ENCODE measurements around the gene TOX3.

Gene TOX3

DNA sequence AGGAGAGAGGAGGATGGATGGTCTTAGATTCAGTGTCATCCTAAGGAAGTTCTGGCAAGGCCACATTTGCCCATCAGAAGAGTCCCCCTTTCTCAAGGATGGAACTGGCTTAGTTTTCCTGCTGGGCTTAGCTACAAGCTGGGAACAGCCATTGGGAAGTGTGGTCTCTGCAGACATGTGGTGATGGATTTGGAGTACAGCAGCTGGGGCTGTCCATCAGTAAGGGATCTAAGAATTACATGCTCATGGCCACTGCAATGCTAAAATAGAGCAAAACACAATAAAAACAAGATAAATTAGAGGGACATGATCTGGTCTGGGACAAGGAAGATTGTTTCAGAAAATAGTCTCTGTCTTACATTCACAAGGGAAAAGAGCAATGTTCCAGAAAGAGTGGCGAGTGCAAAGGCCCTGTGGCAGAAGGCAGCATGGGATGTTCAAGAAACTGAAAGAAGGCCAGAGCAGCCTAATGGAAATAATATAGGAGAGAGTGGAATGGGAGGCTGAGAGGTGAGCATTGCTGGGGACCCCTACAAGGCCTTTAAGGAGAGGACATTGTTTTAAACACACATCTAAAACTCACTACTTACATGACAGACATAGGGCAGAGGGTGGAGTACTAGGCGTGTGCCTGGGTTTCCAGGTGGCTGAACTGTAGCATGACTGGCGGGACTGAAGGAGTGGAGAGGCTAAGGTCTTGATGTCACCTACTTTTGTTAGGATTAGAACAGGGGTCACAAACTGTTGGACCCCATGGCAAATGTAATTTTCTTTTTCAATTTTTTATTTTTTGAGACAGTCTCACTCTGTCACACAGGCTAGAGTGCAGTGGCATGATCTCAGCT lies 17.0 kb upstream of the TOX3 start:
- DNase-seq (ENCODE audit: low read depth in 2 of 2), result no peak

DNA sequence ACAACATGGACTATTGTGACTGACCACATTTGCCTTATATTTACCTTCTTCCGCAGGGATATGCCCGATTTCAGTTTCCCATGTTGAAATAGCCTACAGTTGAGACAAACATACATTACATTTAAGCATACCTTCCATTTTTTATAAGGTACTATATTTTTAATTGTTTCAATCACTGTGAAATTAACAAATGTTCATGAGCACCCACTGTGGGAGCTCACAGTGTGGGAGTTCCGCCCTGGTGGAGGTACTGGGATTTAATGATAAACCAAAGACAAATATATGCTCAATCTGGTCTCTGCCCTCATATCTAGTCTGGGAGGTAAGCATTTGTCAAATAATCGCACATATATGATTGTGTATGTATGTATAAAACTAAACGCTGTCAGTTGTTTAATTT lies 15.8 kb upstream of the TOX3 start:
- DNase-seq (ENCODE audit: low read depth in 2 of 2), result no peak

DNA sequence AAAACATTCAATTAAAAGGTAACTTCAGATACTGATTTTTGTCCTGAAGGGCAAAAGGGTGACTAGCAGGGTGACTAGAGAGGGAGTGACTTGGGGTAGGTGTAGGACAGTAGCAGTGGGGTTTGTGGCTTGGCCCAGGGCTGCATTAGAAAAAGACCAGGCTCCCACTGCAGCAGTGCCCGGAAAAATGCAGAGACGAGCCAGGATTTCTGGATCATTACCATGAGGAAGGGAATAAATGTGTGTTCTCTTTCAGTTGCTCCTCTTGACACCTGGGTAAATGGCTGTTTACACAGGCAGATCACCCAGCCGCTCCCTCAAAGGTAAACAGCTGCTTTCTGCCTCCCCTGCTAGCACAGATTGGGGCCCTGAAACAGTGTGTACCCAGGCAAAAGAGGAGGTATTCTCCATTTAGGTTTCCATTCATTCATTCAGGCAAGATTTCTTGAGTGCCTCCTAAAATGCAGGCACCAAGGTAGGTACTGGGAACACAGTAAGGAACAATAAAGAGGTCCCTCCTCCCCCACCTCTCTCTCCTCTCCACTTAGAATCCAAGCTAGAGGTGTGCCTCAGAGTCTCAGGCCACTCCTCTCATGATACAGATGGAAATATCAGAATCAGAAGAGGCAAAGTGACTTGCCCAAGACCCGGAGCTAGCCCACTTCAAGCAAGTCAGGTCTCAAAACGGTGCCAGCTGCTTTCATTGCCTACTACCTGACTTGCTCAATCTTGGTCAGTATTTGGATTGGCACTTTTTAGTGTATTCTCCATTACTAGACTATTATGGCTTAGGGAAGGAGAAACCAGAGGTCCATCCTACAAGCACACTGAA lies 15.2 kb upstream of the TOX3 start:
- DNase-seq (ENCODE audit: low read depth in 2 of 2), result no peak

DNA sequence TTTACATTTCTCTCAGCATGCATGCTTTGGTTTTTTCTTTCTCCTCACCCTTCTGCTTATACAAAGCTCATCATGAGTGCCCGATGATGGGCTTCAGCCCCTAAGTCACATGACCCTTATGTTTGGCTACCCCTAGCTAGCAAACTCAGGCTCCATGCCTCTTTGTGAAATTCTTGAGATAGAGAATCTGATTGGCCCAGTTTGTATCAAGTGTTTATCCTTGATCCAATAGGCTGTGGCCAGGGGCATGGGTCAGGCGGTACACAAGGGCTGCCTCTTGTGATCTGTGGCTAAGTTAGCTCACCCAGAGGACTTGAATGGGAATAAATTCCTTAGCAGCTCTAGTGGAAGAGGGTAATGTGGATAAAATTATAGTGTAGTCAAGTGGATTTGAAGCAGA lies 11.5 kb upstream of the TOX3 start:
- DNase-seq (ENCODE audit: low read depth in 2 of 2), result no peak

DNA sequence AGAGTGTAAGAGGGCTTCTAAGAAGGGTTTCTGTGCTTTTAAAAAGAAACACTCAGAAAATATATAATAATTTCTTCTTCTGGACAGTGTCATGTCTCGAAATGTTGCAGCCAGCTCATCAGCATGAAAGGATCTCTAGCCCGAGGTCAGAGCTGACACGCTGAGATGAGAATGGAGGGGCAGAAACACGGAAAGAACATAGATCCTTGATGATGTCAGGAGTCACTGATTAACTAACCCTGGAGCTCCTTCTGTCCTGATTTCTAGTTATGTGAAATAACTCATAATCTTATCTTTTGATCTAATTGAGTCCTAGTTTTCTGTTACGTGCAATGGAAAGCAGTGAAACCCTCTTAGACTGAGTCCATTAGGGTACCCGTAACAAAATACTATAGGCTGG lies 10.3 kb upstream of the TOX3 start:
- DNase-seq (ENCODE audit: low read depth in 2 of 2), result no peak

DNA sequence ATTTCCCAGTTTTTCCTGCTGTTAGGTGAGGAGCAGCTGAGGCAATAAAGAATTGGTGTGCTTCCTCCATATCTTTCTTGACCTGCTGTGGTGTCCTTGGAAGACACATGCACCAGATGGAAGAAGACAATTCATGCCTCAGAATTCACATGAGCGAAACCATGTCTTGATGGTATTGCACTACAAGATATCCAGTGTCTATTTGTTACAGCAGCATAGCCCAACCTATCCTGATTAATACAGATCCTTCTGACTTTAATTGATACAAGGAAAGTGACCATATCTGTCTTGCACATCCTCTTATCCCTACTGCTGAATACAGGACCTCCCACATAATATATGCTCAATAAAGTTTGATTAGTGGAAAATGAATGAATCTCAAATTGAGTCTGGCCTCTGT lies 9.1 kb upstream of the TOX3 start:
- no peak for DNase-seq (ENCODE audit: low read depth in 2 of 2)

DNA sequence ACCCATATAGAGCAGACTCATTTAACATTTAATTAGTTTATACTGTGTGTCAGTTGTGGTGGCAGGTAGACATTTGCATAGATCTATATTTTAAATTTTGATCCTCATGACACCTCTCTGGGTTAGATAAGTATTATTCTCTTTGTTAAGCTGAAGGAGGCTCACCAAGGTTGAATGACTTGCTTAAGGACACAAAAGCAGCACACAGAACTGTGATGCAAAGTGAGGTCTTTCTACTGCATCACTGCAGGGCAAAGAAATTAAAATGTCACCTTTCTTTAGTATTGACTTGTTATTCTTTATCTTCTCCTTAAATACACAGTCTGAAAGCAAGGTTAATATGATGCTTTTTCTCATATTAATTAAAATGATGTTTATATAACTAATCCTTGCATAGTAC lies 8.6 kb upstream of the TOX3 start:
- DNase-seq (ENCODE audit: low read depth in 2 of 2), result no peak

DNA sequence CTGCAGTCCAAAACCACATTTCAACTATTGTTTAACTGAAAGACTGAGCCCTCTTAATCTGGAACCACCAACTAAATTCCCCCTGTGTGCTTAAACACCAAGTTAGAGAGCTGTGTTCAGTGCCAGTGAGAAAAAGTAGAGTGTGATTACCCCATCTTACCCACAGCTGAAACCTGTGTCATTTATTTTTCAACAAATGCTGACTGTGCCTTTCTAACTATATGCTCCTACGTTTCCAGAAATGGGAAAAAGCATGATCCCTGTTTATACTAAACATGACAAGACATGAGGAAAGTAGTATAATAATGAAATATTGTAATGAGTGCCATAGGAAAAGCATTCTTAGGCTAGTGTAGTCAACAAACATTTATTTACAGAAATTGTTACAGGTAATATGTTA lies 7.4 kb upstream of the TOX3 start:
- DNase-seq (ENCODE audit: low read depth in 2 of 2), result no peak

DNA sequence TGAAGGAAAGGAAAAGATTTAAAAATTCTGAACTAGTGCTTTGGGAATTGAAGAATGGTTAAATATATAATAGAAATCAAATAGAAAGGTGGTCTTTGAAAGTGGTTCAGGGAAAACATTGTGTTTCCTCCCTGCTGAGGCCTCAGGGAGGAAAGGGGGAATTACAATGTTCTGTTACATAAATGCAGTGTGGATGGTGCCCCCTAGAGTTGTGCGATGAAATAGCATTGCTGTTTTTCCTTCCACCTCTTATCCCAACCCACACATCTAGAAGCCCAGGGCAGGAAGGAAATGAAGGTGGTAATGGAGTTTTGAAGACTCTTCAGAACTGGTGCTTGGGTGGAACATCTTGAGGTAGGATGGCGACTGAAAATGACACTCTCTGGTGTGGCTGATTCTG lies 6.4 kb upstream of the TOX3 start:
- DNase-seq (ENCODE audit: low read depth in 2 of 2), result no peak

DNA sequence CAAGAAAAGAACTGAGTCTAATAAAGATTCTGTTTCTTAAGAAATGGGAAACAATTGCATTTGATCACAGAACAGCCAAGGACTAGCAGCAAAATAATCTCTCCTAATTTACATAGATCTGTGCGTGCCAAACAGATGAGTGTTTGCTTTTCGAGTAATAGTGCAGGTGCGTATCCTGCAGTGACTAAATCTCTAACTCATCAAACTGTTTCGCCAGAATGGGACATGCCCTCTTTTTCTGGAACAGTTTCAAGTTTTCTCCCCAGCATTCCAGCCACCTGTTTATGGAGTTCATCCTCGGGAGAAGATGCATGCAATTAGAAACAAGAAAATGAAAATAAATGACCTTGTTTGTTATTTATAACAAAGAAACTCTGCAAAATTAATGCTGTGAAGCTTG lies 5.7 kb upstream of the TOX3 start:
- DNase-seq (ENCODE audit: low read depth in 2 of 2), result no peak

DNA sequence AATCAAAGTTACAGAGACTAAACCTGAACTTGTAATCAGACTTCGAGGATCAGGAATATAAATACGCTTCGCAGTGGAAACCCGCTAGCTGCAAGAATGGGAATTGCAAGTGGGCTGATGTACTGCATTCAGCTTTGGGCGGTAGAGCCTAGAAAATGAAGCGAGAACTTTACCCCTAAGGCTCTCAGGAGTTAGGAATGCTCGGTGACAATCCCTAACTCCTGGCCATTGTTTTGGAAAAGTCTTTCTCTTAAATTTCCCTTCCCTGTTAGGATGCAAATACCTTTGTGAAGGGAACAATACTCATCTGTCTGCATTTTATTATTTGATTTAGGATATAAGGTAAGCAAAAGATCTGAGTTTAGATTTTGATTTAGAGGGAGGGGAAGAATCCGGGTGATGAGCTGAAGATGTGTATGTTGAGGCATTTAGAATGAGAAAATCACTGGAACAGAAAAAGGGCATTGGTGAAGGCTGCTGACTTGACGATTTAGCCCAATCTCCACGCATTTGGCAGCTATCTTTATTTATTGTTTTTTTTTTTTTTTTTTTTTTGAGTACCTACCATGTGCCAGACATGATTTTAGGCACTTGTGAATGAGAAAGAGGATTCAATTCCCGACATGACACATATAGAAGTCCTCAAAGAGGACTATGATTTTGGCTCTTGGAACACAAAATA lies 2.2 kb upstream of the TOX3 start:
- no peak for DNase-seq (ENCODE audit: low read depth in 2 of 2)

DNA sequence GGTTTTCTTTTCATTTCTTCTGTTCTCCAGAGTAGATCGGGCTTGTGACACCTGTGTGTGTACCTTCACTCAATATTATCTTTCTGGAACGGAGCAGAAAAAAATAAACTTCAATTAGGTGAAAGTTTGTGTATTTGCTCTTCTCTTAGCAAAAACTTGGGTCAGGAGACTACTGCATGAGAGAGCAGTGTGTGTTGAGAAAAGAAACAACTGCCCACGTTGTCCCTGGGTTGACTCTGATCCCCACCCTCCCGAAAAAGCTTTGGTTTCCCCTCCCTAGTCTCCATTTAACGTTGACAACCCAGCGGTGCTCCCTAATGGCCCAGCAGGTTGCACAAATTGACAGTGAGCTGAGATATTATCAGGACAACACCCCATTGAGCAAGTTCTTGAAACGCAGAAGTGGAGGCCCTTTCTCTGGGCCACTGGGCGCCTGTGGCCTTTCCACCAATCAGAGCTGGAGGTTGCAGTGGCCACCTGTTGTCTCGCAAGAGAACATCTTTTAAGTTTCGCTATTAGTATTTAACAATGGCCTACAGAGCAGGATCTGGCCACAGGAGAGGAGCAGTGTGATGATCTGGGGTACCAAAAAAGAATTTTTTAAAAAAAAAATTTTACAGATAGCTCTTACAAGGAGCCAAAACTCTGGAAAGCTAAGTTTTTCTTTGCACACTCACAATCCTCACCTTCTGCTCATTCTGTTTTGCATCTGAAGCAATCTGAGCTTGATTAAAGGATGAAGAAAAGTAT lies 1.5 kb upstream of the TOX3 start:
- DNase-seq (ENCODE audit: low read depth in 2 of 2), result no peak

DNA sequence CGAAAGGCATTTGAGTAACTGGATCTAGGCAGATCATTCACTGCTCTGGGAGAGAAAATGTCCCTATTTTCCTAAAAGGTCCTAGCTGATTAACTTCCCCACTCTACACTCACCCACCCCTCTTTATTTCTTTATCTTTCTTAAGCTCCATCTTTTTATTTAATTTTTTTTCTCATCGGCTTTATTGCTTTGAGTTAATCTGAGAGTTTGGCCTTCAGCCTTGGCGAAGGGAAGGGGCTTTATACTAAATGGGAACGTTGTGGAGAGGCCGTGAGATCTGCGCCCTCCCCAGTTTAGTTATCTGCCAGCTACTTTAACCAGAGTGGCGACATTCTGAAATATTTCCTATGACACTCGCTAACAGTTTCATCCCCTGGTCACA lies 882 bp upstream of the TOX3 start:
- no peak for DNase-seq (ENCODE audit: low read depth in 2 of 2)

DNA sequence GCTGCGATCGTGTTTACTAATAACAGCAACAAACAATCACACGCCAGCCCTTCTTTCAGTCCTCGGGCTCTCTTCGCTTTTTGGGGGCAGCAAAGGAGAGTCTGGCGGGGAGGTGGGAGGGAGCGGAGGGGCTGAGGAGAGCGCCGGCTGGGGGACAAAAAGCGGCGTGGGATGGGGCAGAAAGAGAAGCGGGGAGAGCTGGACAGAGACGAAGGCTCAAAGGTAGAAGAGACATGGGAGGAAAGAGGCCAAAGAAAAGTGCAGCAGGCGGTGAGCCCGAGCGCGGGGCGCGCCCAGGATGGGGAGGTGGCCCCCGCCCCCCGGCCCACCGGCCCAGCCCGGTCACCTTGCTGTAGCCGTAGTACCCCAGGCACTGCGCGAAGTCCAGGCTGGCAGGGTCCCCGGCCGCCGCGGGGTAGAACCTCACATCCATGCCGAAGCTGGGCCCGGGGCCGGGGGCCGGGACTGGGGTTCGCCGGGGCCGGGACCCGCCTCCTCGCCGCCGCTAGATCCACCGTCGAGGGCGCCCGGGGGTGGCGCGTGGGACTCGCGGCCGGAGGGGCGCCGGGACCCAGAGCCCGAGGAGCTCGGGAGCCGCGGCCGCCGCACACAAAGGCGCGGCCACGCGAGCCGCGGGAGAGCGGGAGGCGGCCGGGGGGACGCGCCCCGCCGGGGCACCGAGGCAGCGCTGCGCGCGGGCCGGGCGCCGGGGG lies 496 bp downstream of the TOX3 start:
- no peak for DNase-seq (ENCODE audit: low read depth in 2 of 2)

DNA sequence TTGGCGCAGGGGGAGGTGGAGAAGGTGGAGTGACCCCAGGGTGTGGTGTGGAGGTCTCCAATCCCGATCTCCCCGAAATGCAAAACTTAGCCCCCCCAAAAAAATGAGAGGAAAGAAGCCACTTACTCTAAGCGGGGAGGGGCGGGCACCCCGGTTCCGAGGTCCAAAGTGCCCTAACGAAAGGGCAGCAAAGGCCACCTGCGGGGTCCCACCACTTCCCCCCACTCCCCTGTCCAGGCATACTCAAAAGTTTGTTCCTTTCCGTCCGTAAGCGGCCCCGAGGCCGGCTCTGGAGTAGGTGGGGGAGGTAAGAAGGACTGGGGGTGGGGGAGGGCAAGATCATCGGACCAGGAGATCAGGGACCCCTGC lies 1.1 kb downstream of the TOX3 start:
- DNase-seq (ENCODE audit: low read depth in 2 of 2), result no peak

DNA sequence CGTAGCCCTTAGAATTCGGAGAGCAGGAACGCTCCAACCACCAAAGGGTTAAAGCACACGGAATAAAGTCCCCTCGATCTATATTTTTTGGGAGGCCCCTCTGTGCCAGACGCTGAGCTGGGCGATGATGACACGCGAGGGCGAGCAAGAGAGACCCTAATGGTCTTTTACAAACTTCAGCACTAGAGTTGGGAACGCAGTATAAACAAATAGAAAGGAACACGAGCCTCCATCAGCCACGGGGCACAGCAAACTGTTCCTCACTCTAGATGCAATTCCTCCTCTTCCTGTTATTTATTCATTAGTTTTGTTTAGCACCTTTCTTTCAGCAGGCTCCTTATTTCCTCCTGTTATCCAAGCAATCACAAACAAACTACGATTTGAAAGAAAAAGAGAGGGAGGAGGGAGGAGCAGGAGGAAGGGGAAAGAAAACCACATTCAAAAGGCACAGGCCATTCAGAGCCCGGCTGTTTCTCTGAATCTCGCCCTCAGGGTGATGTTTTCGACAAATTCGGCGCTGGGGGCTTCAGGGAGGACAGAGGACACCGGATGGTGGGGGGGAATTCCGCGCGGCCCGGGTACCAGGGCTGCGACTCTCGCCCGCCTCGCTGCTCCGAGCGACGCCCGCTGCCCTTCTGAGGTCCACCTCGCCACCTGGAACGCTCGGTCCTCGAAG lies 1.6 kb downstream of the TOX3 start:
- no peak for DNase-seq (ENCODE audit: low read depth in 2 of 2)

DNA sequence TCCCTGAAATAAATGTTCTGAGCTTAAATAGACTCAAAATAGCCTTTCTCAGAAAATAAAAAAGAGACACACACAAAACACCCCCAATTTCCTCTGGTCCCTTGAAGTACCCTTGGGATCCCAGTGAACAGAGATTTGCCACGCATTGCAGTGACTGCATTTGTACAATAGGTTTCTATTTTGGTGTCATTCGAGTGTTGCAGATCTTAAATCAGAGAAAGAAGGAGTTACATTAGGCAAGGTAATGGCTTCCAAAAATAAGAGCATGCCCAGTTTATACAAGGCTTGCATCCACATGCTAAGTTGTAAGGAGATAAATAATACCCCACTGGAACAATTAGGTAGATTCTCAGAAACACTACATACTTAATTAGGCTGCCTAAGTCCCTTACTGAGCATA lies 2.2 kb downstream of the TOX3 start:
- DNase-seq (ENCODE audit: low read depth in 2 of 2), result no peak

DNA sequence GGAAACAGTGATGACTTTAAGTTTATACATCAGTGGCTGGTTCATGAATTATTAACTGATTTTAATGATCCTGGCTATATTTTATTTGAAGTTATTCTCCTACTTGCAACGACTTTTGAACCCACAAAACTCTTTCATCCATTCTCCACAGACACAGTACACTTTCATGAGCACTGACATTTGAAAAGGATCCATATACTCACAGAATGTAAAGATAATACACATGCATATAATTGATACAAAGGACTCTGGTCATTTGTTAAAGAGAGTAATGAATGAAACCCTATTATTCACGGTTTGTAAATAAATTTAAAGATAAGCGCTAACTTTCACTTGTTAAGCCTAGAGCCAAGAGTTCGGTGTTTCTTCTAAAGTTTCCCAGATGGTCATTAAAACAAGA lies 3.3 kb downstream of the TOX3 start:
- no peak for DNase-seq (ENCODE audit: low read depth in 2 of 2)

DNA sequence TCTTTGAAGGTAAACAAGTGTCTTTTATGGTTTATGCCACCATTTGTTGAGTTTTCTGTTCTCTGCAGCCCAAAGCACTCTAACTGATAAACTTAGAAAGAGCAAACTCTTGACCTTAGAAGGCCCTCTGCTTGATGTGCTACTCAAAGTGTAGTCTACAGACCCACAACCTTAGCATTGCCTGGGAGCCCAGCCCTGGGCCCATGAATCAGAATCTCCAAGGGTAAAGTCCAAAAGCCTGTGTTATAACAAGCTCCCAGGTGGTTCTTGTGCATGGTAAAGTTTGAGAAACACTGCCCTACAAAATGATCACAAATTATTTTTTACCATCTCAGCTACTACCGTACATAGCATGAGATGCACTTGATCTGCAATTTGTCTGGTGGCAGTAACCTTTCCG lies 6.0 kb downstream of the TOX3 start:
- DNase-seq (ENCODE audit: low read depth in 2 of 2), result no peak

DNA sequence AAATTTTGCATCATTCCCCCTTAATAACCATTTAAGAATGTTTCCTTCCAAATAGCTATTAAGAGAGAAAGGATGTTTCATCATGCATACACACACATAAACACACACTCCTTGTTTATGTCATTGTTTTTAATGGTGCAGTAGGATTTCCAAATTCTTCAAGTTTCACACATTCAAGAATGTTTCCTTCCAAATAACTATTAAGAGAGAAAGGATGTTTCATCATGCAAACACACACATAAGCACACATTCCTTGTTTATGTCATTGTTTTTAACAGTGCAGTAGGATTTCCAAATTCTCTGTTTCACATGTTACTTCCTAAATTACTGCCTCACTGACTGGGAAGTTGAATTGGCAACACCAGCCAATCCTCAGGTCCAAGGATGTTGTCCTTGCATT lies 7.8 kb downstream of the TOX3 start:
- DNase-seq (ENCODE audit: low read depth in 2 of 2), result no peak

DNA sequence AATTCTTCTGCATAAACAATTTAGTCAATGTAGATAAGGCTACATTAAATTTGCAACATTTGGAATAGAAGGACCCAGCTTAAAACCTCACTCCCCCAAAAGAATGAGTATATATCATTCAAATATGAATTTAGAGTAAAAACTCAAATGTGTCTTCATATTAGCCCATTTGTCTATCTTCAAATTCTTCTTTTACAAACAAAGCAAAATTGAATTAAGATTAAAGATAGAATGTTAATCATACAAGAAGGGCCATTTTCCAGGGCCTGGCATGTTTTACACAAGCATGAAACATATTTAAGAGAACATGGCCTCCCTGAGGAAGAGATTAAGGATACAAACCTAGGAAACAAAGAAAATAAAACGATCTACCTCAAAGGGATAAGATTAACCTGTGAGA lies 8.4 kb downstream of the TOX3 start:
- no peak for DNase-seq (ENCODE audit: low read depth in 2 of 2)

Data from activated CD4-positive, alpha-beta T cell treated with anti-CD3 and anti-CD28 coated beads for 24 hours (primary cell).